Measurements from ENCODE around the gene CCDC178. TPM values are rescaled to one million over a fixed set of nuclear protein-coding genes. Genes with fewer than 3 reads are reported as not detected.

The CCDC178 gene
- total RNA-seq, 2 donors from 2014 or later, result 1.6 TPM; not detected in 1

- no peak overlapping the region for H3K27ac ChIP-seq
- ATAC-seq (ENCODE audit: insufficient number of reproducible peaks, low FRiP score, low read depth) (no peak), DNase-seq (ENCODE audit: low spot score) (no peak)
- H3K27me3 ChIP-seq (replicated peaks; ENCODE audit: insufficient read depth), result no peaks in the 10 kb centered on the region
- TF ChIP-seq CTCF (IDR thresholded peaks at IDR 0.05), result no peak
- no peaks in the 10 kb centered on the region for H3K9me3 ChIP-seq
- H3K4me1 ChIP-seq (ENCODE audit: control insufficient read depth in 1 of 2, low read depth in 2 of 2), result no peaks in the 10 kb centered on the region
- no peak overlapping the region for H3K4me3 ChIP-seq
- H3K36me3 ChIP-seq, result no peaks in the 10 kb centered on the region
Measured at GRCh38 chr18:32920796-32921787, 519.4 kb downstream of the CCDC178 start.

- Histone ChIP-seq H3K9me3 (no peaks in the 10 kb centered on the region), H3K27me3 (replicated peaks; ENCODE audit: insufficient read depth) (no peaks in the 10 kb centered on the region), H3K4me1 (ENCODE audit: control insufficient read depth in 1 of 2, low read depth in 2 of 2) (no peaks in the 10 kb centered on the region), H3K27ac (no peak overlapping the region), H3K4me3 (no peak overlapping the region), H3K36me3 (no peaks in the 10 kb centered on the region)
- no peak for ATAC-seq (ENCODE audit: insufficient number of reproducible peaks, low FRiP score, low read depth)
- no peak for DNase-seq (ENCODE audit: low spot score)
- TF ChIP-seq CTCF (IDR thresholded peaks at IDR 0.05), result no peak
Measured at GRCh38 chr18:32919799-32920198, 520.7 kb downstream of the CCDC178 start.

- Histone ChIP-seq H3K27ac (no peak overlapping the region), H3K27me3 (replicated peaks; ENCODE audit: insufficient read depth) (no peaks in the 10 kb centered on the region), H3K9me3 (no peaks in the 10 kb centered on the region), H3K4me1 (ENCODE audit: control insufficient read depth in 1 of 2, low read depth in 2 of 2) (no peaks in the 10 kb centered on the region), H3K4me3 (no peak overlapping the region), H3K36me3 (no peaks in the 10 kb centered on the region)
- DNase-seq (ENCODE audit: low spot score) (no peak), ATAC-seq (ENCODE audit: insufficient number of reproducible peaks, low FRiP score, low read depth) (no peak)
- no peak for TF ChIP-seq CTCF (IDR thresholded peaks at IDR 0.05)
Measured at GRCh38 chr18:32918692-32919250, 521.8 kb downstream of the CCDC178 start.

- H3K4me3 ChIP-seq, result no peak overlapping the region
Measured at GRCh38 chr18:32915516-32915915, 525.0 kb downstream of the CCDC178 start.

More at GRCh38 chr18:32915516-32915915, 525.0 kb downstream of the CCDC178 start:
- ATAC-seq (ENCODE audit: insufficient number of reproducible peaks, low FRiP score, low read depth) (no peak), DNase-seq (ENCODE audit: low spot score) (no peak)
- H3K9me3 ChIP-seq, result no peaks in the 10 kb centered on the region
- TF ChIP-seq CTCF (IDR thresholded peaks at IDR 0.05), result no peak
- H3K27me3 ChIP-seq (replicated peaks; ENCODE audit: insufficient read depth), result no peaks in the 10 kb centered on the region
- H3K27ac ChIP-seq, result no peak overlapping the region
- no peaks in the 10 kb centered on the region for H3K36me3 ChIP-seq
- no peaks in the 10 kb centered on the region for H3K4me1 ChIP-seq (ENCODE audit: control insufficient read depth in 1 of 2, low read depth in 2 of 2)
